ENCODE measurements around the gene PAFAH1B1. TPM values are rescaled to one million over a fixed set of nuclear protein-coding genes. Genes with fewer than 3 reads are reported as not detected.

The PAFAH1B1 gene
- total and polyA plus RNA-seq, 2 experiments from 2014 or later, result 69.9 to 71.7 TPM

DNA sequence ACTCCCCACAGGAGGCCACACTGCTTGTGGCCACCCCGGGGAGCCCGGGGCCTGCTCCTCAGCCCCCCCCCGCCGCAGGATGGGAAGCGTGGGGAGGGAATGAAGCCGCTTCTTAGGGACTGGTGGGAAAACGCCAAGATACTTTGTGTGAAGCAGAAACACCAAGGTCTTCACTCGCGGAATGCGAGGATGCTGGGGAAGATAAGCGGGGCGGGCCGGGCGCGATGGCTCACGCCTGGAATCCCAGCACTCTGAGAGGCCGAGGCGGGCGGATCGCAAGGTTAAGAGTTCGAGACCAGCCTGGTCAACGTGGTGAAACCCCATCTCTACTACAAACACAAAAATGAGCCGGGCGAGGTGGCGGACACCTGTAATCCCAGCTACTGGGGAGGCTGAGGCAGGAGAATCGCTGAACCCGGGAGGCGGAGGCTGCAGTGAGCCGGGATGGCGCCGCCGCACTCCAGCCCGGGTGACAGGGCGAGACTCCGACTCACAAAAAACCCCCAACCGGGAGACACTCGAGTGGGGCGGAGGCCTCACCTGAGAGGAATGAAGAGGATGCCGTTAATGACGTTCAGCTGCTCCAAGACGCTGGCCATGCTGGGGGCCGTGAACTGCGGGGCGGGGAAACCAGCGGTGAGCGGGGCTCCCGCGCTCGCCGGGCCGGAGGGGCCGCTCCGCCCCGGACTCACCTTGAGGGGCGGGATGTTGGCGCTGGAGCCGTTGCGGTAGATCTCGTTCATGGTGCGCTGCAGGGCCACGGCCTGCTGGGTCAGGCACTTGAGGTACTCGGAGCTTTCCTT, 97.8 kb downstream of the PAFAH1B1 start:
- peak overlapping the region; percentile 35; the same call in 1 of the 2 replicates for H3K4me3 ChIP-seq
- H3K36me3 ChIP-seq (ENCODE audit: insufficient read depth), result no peaks in the 10 kb centered on the region
- H3K79me2 ChIP-seq (replicated peaks; ENCODE audit: insufficient read depth), result no peaks in the 10 kb centered on the region
- H3K27me3 Mint-ChIP-seq (ENCODE audit: insufficient read depth, low read depth, poor library complexity), result peaks cover 24% of the 10 kb centered on the region
- peaks cover 8% of the 10 kb centered on the region; the same call in 2 of the 3 replicates for H3K4me1 Mint-ChIP-seq
- no peak overlapping the region for H3K27ac Mint-ChIP-seq
- no peaks in the 10 kb centered on the region for H3K9me2 ChIP-seq (ENCODE audit: insufficient read depth)
- peak; percentile 17 for ATAC-seq
- H2AFZ ChIP-seq, result no peak overlapping the region
- peaks cover 13% of the 10 kb centered on the region for H3K36me3 Mint-ChIP-seq (ENCODE audit: low read depth)
- H3K4me1 ChIP-seq (ENCODE audit: insufficient read depth), result peaks cover 5% of the 10 kb centered on the region; the same call in 1 of the 2 replicates
- no peak overlapping the region for H3K4me3 Mint-ChIP-seq
- DNase-seq (ENCODE audit: low spot score), result no peak
- no peaks in the 10 kb centered on the region for H3K27me3 ChIP-seq (ENCODE audit: insufficient read depth)
- peak overlapping the region; percentile 32; the same call in 1 of the 2 replicates for H3K27ac ChIP-seq (ENCODE audit: low read depth)
- no peak overlapping the region for H3K4me2 ChIP-seq
- TF ChIP-seq ZNF114 (CRISPR knock-in tag; IDR thresholded peaks at IDR 0.05) (no peak), EZH2 (IDR thresholded peaks at IDR 0.05; ENCODE audit: low read depth, unreplicated experiment) (no peak), JUNB (IDR thresholded peaks at IDR 0.05; ENCODE audit: unreplicated experiment) (no peak), ZNF462 (CRISPR knock-in tag; IDR thresholded peaks at IDR 0.05) (no peak)
- H3K9me3 Mint-ChIP-seq, result no peaks in the 10 kb centered on the region
- H3F3A ChIP-seq (replicated peaks; ENCODE audit: low read depth), result peaks cover 16% of the 10 kb centered on the region
- peaks cover 4% of the 10 kb centered on the region for H4K20me1 ChIP-seq (replicated peaks; ENCODE audit: insufficient read depth)

Measured in GM23338 (cell line).